NCI-H510A treated with DMSO at 0.1 percent for 48 hours (cell line): ENCODE results near the gene TPGS2.
A peak's percentile ranks its signal among the peaks of the same experiment; 100 is the strongest.
"Not testable (repeated sequence)": the region's sequence is repeated elsewhere in the genome, so short reads cannot be mapped to it uniquely, and the experiment has no call there.

Source experiments
- DNase-seq: peaks from one replicate; lab custom pipeline; 2025; lab: John Stamatoyannopoulos, UW

TPGS2 gene, protein sequence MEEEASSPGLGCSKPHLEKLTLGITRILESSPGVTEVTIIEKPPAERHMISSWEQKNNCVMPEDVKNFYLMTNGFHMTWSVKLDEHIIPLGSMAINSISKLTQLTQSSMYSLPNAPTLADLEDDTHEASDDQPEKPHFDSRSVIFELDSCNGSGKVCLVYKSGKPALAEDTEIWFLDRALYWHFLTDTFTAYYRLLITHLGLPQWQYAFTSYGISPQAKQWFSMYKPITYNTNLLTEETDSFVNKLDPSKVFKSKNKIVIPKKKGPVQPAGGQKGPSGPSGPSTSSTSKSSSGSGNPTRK

GRCh38 chr18:36828630-36829361 is at the start of gene TPGS2, which contains the start of gene KIAA1328:
Gene TPGS2, minus strand, starts transcription at chr18:36829002. Its CDS starts 235 bp downstream, at chr18:36828767.
Gene KIAA1328, plus strand, starts transcription at chr18:36829127. Its CDS starts 12 bp downstream, at chr18:36829139.
- DNase-seq = peak; percentile 98

DNA sequence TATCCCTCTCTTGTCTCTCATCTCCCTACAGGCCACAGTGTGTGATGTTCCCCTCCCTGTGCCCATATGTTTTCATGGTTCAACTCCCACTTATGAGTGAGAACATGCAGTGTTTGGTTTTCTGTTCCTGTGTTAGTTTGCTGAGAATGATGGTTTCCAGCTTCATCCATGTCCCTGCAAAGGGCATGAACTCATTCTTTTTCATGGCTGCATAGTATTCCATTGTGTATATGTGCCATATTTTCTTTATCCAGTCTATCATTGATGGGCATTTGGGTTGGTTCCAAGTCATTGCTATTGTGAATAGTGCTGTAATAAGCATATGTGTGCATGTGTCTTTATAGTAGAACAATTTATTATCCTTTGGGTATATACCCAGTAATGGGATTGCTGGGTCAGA is 45.0 kb upstream of the TPGS2 start:
- not testable (repeated sequence) for DNase-seq

DNA sequence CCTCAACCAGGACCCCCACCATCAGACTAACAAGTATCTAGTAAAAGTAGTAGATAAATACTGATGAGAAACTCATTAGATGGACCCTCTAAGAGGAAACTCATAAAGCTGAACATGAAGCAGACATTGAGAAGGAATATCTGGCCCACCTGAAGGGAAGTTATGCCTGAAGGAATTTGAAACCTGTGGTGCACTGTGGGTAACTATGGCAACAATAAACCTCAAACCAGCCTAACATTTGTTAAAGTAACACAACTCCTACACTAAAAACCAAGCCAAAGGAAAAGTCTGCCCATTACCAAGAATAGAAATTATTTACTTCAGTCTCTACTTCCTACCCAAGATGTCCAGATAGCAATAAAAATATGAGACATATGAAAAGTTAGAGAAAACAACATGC is 43.5 kb upstream of the TPGS2 start:
- no peak for DNase-seq

GRCh38 chr18:36871801-36872200 is 43.0 kb upstream of the TPGS2 start:
- DNase-seq = no peak

- DNase-seq = no peak
These were observed 38.3 kb upstream of the TPGS2 start for GRCh38 chr18:36867056-36867455.

DNA sequence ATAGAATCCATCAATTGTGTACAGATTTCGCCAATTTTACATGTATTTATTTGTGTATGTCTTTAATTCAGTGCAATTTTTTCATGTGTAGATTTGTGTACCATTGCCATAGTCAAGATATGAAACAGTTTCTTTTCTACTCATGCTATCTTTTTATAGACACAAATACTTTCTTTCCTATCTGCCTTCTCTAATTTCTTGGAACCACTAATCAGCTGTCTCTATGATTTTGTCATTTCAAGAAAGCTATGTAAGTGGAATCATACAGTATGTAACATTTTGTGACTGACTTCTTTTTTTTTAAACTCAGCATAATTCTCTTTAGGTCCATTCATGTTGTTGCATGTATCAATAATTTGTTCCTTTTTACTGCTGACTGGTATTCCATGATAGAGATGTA is 33.4 kb upstream of the TPGS2 start:
- DNase-seq = no peak

DNA sequence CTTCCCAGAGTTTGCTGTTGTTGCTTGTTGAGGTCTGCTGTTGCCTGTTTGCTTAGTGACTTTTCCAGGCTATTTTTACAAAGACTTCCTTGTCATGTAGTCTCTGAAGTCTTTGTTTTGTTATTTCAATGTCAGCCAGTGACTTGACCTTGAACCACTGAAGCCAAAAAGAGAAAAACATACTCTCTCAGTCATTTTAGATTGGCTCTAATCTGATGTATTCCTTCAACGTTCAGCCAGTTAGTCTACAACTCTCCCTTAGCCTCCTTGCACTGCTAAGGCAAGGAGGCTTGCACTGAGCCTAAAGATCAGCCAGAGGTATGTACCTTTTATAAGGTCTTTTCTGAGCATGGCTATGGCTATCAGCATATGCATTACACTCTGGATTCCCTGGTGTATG is 28.0 kb upstream of the TPGS2 start:
- no peak for DNase-seq

- no peak for DNase-seq
These were observed 22.4 kb upstream of the TPGS2 start for GRCh38 chr18:36851202-36851590.

DNA sequence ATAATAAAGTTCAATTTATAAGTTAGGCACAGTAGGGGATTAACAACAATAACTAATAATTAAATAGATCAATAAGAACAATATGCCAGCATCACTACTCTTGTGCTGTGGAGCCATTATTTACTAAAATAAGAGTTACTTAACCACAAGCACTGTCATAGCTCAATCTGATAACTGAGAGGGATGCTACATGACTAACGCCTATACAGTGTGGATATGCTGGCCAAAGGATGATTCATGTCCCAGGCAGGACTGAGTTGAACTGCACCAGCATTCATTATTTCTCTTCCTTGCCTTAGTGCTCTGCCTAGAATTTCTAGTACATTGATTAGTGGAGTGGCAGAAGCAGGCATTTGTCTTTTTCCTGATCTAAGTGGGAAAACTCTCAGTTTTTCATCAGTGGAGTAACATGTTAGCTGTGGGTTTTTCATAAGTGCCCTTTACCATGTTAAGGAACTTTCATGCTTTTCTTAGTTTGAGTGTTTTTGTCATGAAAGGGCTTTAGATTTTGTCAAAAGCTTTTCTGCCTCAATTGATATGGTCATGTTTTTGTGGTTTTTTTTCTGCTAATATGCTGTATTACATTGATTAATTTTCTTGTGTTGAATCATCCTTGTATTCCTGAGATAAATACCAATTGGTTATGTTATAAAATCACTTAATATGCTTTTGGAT is 21.9 kb upstream of the TPGS2 start:
- no peak for DNase-seq

- DNase-seq = no peak
These were observed 20.6 kb upstream of the TPGS2 start for GRCh38 chr18:36849288-36850006.

DNA sequence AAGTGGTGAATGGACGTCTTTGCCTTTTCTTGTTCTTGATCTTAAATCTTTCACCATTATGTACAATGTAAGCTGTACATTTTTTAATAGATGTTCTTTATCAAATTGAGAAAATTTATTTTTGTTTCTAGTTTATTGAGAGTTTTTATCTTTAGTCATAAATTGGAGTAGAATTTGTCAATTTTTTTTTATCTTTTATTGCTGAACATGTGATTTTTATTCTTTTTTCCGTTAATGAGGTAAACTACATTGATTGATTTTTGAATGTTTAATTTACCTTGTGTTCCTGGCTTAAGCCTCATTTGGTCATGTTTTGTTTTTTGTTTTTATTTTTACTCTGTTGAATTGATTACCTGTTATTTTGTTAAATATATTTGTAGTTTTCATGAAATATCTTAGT is 19.8 kb upstream of the TPGS2 start:
- DNase-seq = no peak

DNA sequence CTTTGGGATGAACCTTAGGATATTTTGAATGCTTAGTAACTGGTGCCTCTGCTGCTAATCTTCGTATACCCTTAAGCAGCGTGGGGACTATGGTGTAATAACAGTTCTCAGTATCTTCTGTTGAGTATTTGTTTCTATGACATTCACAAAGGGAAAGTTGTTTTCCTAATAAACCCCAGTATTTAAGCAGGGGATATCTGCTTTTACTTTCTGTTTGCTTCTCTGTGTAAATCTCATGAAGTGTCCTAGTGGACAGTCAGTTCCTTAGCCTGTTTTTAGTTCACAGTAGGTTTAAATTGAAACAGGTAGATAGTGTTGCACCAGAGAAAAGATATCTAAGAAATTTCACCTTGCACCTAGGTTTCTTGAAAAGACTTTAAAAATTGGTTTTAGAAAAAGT is 15.0 kb upstream of the TPGS2 start:
- DNase-seq = no peak

GRCh38 chr18:36843199-36843598 is 14.4 kb upstream of the TPGS2 start:
- DNase-seq = no peak

DNA sequence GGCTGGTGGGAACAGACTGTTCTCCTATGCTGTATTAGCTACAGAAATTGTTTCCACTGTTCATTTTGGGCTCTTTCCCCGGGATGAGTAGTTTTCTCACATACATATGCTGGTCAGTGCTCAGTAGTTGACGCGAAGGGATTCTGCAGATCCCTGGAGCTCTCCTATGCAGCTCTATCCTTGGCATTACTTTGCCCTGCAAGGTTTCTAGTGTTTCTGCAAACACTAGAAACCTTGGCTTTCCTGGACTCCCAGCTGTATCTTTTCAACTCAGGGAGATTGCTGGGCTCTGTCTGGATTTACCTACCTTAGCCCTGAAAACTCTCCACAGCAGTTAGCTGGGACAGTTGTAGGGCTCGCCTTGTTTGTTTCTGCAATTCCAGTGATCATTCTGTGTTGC is 11.0 kb upstream of the TPGS2 start:
- DNase-seq = no peak

DNA sequence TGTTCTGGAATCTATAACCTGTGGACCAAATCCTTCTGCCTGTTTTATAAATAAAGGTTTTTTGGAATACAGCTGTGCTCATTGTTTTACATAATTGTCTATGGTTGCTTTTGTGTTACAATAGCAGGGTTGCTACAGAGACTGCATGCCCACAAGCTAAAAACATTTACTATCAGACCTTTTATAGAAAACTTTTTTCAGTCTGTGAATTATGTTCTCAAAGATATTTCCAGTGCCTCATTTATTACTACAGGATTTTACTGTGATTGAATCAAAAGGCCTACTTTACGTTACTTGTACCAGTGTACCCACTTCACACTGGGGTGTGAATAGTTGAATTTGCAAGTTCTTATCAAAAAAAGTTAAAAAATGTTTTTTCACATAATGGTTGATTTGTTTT is 7.1 kb upstream of the TPGS2 start:
- DNase-seq = no peak

DNA sequence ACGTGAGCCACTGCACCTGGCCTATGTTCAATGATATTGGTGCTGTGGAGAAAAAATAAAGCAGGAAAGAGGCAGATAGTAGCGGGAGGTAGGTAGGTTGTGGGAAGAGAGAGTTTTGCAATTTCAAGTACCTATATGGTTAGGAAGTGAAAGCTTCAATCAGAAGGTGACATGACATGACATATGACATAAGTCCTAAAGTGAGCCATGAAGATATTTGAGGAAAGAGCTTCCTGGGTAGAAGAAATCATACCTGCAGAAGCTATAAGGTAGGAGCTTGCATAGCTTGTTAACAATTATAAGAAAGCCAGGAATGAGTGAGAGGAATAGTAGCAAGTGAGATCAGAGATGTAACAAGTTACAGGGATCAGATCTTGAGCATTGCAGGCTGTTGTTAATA is 4.3 kb upstream of the TPGS2 start:
- no peak for DNase-seq

DNA sequence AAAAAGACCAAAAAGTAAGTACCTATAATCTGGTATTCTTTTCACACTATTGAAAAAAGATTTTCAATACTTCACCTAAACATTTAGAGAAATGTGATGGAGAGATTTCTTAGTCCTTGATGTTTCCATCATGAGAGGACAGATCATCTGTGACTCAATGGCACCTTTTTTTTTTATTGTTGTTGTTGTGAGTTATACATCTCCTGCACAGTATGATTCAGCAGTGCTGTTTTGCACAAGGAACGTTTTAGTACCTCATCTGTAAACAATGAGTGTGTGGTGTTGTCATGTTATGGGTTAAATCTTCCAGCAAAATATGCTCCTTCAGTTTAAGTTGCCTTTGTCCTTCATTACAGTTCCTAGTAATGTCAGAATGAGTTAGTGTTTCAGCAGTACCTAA is 2.3 kb upstream of the TPGS2 start:
- DNase-seq = no peak

DNA sequence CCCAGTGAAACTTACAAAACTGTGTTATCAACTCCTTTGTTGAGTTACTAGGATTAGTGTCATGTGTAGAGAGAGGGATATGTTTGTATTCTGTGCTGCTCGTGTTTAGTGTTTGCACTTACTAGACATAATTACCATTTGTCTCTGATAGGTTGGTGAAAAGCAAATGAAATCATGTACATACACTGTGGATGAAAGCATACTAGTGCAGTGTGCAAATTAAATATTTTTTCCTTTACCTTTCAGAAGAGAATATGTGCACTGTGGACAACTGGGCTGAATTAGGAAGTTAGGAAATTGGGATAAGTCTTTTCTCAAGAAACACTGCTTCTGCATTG is 1.3 kb upstream of the TPGS2 start:
- DNase-seq = peak; percentile 65

DNA sequence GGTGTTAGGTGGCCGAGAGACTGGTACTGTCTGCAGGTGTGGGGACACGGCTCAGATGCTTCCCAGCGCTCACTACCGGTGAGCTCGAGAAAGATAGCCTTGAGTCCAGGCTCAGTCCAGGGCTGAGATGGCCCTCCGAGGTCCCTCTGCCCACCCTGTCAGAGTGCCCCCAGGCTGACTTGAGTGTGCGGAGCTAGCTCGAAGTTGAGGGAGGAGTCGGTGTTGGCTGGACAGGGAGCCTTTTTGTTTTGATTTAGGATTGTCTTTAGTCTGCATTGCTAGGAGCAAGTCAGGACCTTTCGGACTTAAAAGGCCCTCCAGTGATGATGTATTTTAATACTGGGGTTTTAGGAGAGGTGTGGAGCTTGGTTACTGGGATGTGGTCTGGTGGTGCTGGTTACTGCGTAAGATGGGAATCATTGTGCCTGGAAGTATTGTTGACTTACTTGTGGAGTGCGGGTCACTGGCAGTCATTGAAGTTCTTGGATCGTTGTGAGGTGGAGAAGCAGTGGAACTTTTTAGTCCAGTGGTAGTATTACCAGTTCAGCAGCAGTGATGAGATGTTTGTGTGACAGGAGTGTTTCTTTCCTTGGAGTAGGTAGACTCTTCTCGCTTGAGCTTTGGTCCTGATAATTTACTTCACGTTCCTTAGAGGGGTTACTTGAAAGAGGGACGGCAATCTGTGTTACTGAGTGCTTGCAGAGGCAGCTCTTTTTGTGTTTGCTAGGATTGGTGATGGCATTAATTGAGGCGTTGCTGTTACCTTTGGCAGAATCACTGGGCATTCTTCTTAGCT is 758 bp upstream of the TPGS2 start:
- peak; percentile 74 for DNase-seq

DNA sequence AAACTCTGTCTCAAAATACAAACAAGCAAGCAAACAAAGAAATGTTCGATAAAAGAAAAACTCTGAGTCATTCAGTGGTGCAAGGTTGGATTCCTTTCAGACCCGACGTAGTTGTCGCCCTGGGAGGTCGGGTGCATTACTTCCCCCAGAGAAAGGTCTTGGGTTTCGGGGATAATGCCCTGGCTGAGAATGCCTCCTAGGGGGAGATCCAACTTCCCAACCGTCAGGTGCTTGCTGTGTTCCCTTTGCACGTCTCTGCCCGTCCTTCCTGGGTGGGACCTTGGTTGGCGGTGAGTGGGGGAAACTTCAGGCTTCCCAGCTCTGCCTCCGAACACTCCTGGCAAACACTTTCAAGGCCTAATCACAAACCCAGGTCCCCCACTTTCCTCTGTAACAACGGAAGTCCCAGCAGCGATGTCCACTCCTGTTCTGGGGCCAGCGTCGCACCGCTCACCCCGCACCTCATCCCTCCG is 609 bp downstream of the TPGS2 start:
- DNase-seq = no peak

DNA sequence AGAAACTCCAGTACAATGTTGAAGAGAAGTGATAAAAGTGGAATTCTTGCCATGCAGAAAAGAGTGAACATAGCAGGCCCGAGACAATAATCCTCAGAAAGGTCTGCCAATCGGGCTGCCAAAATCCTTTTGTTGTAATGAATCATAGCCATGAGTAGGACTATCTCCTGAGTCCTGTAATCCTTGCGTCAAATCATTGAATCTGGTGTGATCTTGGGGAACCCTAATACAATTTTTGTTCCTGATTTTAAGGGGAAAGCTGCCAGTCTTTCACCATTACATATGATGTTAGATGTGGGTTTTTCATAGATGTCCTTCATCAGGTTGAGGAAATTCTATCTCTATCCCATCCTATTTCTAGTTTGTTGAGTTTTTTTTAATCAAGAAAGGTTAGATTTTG is 2.2 kb downstream of the TPGS2 start:
- no peak for DNase-seq

DNA sequence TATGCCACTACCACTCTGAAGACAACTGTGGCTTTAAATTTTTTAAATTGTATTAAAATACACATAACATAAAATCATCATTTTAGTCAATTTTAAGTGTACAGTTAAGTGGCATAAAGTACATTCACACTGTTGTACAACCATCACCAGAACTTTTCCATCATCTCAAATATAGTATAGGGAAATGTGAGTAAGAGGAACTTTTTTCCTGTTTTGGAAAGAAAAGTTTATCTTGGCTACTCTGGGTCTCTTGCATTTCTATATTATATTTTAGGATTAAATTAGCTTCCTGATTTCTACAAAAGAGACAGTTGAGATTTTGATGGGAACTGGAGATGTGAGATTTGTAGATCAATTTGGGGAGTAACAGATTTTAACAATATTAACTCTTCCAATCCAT is 3.3 kb downstream of the TPGS2 start:
- no peak for DNase-seq
